Thyroid gland (tissue), 4 donors: ENCODE results near the gene RARRES2.

Experiments
- CTCF ChIP-seq, 6 experiments: fragments of 200-600 bp in 3 of 6; fragments of 450-650 bp in 3 of 6; sonication (generic) in 3 of 6; IDR thresholded peaks; one replicate each; pipeline ENCODE4 v1.5.1; 2016 to 2019; ENCODE audit warnings: antibody characterized with exemption in 6 of 6, mild to moderate bottlenecking in 2 of 6, inconsistent platforms in 1 of 6, moderate library complexity in 1 of 6
- POLR2A ChIP-seq, 2 donors: fragments of 450-650 bp; IDR thresholded peaks; one replicate each; pipeline ENCODE4 v1.6.1; 2017; ENCODE audit warnings: antibody characterized with exemption in 2 of 2, mild to moderate bottlenecking in 2 of 2, moderate library complexity in 1 of 2

GRCh38 chr7:150340024-150340749, 1.2 kb downstream of the RARRES2 start:
- no peak for TF ChIP-seq CTCF (IDR thresholded peaks at IDR 0.05)
- no peak for TF ChIP-seq POLR2A (IDR thresholded peaks at IDR 0.05)
